Nephron (organoid): ENCODE results near the gene SLC2A9.

Experiments used
- H3K27ac Mint-ChIP-seq, 3 experiments: 2 replicates each; pipeline ENCODE4 v1.8.0; 2020; ENCODE audit warnings: mixed read lengths in 3 of 3, mild to moderate bottlenecking in 2 of 3, moderate library complexity in 1 of 3
- H3K27me3 Mint-ChIP-seq: 2 replicates; pipeline ENCODE4 v1.8.0; 2021; ENCODE audit warnings: low read depth, mild to moderate bottlenecking, moderate library complexity, mixed read lengths
- H3K36me3 Mint-ChIP-seq: 2 replicates; pipeline ENCODE4 v1.8.0; 2020; ENCODE audit warnings: low read depth, mixed read lengths
- H3K4me1 Mint-ChIP-seq: 2 replicates; pipeline ENCODE4 v1.8.0; 2020; ENCODE audit warnings: mixed read lengths
- H3K4me3 Mint-ChIP-seq, 3 experiments: 2 replicates each; pipeline ENCODE4 v1.8.0; 2020; ENCODE audit warnings: mild to moderate bottlenecking in 3 of 3, mixed read lengths in 3 of 3, moderate library complexity in 2 of 3
- H3K9me3 Mint-ChIP-seq: 2 replicates; pipeline ENCODE4 v1.8.0; 2020; ENCODE audit warnings: mixed read lengths
- CTCF ChIP-seq, 3 experiments: fragments of 200-600 bp; sonication (generic); IDR thresholded peaks; one replicate each; pipeline ENCODE4 v1.5.0; 2021; ENCODE audit warnings: antibody characterized with exemption in 3 of 3; ENCODE audit not compliant: unreplicated experiment in 3 of 3

SLC2A9 gene

GRCh38 chr4:10006601-10007435 lies 14.5 kb downstream of the SLC2A9 start:
- Mint-ChIP-seq H3K4me3 (no peak overlapping the region), H3K4me1 (peaks cover 59% of the 10 kb centered on the region), H3K27me3 (no peaks in the 10 kb centered on the region), H3K36me3 (no peaks in the 10 kb centered on the region), H3K27ac (peak overlapping the region; percentile 40 to 78 (median 53)), H3K9me3 (no peaks in the 10 kb centered on the region)
- TF ChIP-seq CTCF (IDR thresholded peaks at IDR 0.05; ENCODE audit: unreplicated experiment in 3 of 3): no peak

- H3K9me3 Mint-ChIP-seq: no peaks in the 10 kb centered on the region
- H3K27ac Mint-ChIP-seq: peak overlapping the region; percentile 40 to 78 (median 53)
- no peak overlapping the region for H3K4me3 Mint-ChIP-seq
- H3K4me1 Mint-ChIP-seq: peaks cover 53% of the 10 kb centered on the region
- TF ChIP-seq CTCF (IDR thresholded peaks at IDR 0.05; ENCODE audit: unreplicated experiment in 3 of 3): no peak
- H3K27me3 Mint-ChIP-seq: no peaks in the 10 kb centered on the region
- no peaks in the 10 kb centered on the region for H3K36me3 Mint-ChIP-seq
Observed at GRCh38 chr4:10006231-10006600, 15.1 kb downstream of the SLC2A9 start.

DNA sequence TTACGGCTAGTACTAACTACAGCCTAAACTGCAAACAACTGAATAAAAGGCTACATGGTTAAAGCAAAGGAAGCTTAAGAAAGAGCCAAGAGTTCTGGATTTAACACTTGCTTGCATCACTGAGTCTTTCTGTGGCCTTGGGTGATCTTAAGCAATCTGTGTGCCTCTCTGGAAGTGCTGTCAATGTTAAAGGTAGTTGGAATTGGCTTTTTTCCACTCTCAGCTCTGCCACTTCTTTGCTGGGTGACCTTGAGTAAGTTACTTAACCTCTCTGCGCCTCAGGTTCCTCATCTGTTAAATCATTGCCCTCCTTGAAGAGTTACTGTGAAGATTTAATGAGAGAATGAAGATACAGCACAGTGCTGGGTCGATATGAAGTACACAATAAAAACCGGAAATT lies 15.7 kb downstream of the SLC2A9 start:
- peaks cover 53% of the 10 kb centered on the region for H3K4me1 Mint-ChIP-seq
- no peaks in the 10 kb centered on the region for H3K27me3 Mint-ChIP-seq
- H3K27ac Mint-ChIP-seq: peak overlapping the region in 1 of 3 experiments; percentile 78
- TF ChIP-seq CTCF (IDR thresholded peaks at IDR 0.05; ENCODE audit: unreplicated experiment in 3 of 3): no peak
- H3K36me3 Mint-ChIP-seq: no peaks in the 10 kb centered on the region
- peaks cover 2% of the 10 kb centered on the region for H3K9me3 Mint-ChIP-seq
- no peak overlapping the region for H3K4me3 Mint-ChIP-seq

DNA sequence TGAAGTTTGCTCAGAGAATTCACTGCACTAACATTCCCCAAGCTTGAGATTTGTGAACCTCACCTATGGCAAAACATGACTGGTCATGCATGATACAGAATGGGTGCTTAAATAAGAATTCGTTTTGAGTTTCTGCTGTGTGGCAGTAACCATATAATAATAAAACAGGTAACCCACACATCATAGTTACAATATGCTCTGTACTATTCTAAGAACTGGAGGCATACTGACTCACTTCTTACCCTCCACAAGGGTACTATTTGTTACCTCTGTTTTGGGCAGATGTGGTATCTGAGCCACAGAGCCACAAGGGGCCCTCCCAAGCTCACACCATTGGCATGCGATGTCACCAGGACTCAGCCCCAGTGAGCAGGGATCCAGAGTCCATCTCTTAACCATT lies 17.6 kb downstream of the SLC2A9 start:
- no peaks in the 10 kb centered on the region for H3K36me3 Mint-ChIP-seq
- H3K4me1 Mint-ChIP-seq: peaks cover 39% of the 10 kb centered on the region
- no peak overlapping the region for H3K4me3 Mint-ChIP-seq
- no peak for TF ChIP-seq CTCF (IDR thresholded peaks at IDR 0.05; ENCODE audit: unreplicated experiment in 3 of 3)
- H3K9me3 Mint-ChIP-seq: peaks cover 2% of the 10 kb centered on the region
- no peak overlapping the region for H3K27ac Mint-ChIP-seq
- H3K27me3 Mint-ChIP-seq: no peaks in the 10 kb centered on the region

GRCh38 chr4:10002278-10002677 lies 19.0 kb downstream of the SLC2A9 start:
- peaks cover 27% of the 10 kb centered on the region for H3K4me1 Mint-ChIP-seq
- H3K27me3 Mint-ChIP-seq: peaks cover 8% of the 10 kb centered on the region
- TF ChIP-seq CTCF (IDR thresholded peaks at IDR 0.05; ENCODE audit: unreplicated experiment in 3 of 3): no peak
- H3K36me3 Mint-ChIP-seq: no peaks in the 10 kb centered on the region
- H3K4me3 Mint-ChIP-seq: no peak overlapping the region
- H3K27ac Mint-ChIP-seq: no peak overlapping the region
- peaks cover 2% of the 10 kb centered on the region for H3K9me3 Mint-ChIP-seq

- Mint-ChIP-seq H3K27me3 (peaks cover 8% of the 10 kb centered on the region), H3K4me3 (no peak overlapping the region), H3K4me1 (peaks cover 23% of the 10 kb centered on the region), H3K9me3 (peaks cover 2% of the 10 kb centered on the region), H3K36me3 (no peaks in the 10 kb centered on the region), H3K27ac (no peak overlapping the region)
- no peak for TF ChIP-seq CTCF (IDR thresholded peaks at IDR 0.05; ENCODE audit: unreplicated experiment in 3 of 3)
Observed at GRCh38 chr4:10001757-10002156, 19.5 kb downstream of the SLC2A9 start.
